Kidney (tissue), 22 donors: ENCODE results near the gene FRA10AC1. TPM values are rescaled to one million over a fixed set of nuclear protein-coding genes. Genes with fewer than 3 reads are reported as not detected.

Experiments
- DNase-seq, 5 donors: peaks; one replicate each; pipeline ENCODE4 v3.0.0-alpha.2; 2013 to 2020
- FAIRE-seq: peaks from 2 replicates; lab custom pipeline; 2012; peaks lifted over from hg19 to GRCh38; lab: Jason Lieb, UNC
- H3K27ac ChIP-seq, 2 donors: one replicate each; pipeline ENCODE4 v1.7.0; 2013; ENCODE audit warnings: low read depth in 2 of 2, low read length in 2 of 2, inconsistent platforms in 1 of 2
- H3K27me3 ChIP-seq: one replicate; pipeline ENCODE4 v1.7.1; 2013; ENCODE audit warnings: low read length, inconsistent platforms; ENCODE audit not compliant: control insufficient read depth, insufficient read depth
- H3K36me3 ChIP-seq, 3 donors: one replicate each; pipeline versions ENCODE4 v1.7.0 to v1.7.1; 2013; ENCODE audit warnings: low read length in 3 of 3, control low read depth in 1 of 3, inconsistent platforms in 1 of 3; ENCODE audit not compliant: insufficient read depth in 3 of 3, control insufficient read depth in 2 of 3
- H3K4me1 ChIP-seq, 3 donors: one replicate each; pipeline versions ENCODE4 v1.7.0 to v1.7.1; 2013; ENCODE audit warnings: low read length in 3 of 3, inconsistent platforms in 1 of 3, low read depth in 1 of 3; ENCODE audit not compliant: control insufficient read depth in 2 of 3, insufficient read depth in 2 of 3
- H3K4me3 ChIP-seq, 3 donors: one replicate each; pipeline versions ENCODE4 v1.7.0 to v1.8.1; 2013; ENCODE audit warnings: low read length in 3 of 3, control low read depth in 1 of 3, inconsistent platforms in 1 of 3
- H3K9ac ChIP-seq, 3 donors: one replicate each; pipeline versions ENCODE4 v1.7.0 to v1.7.1; 2013; ENCODE audit warnings: low read length in 3 of 3, control low read depth in 1 of 3, inconsistent platforms in 1 of 3
- H3K9me3 ChIP-seq, 3 donors: one replicate each; pipeline versions ENCODE4 v1.7.0 to v1.7.1; 2013; ENCODE audit warnings: low read length in 3 of 3, control low read depth in 1 of 3, inconsistent platforms in 1 of 3; ENCODE audit not compliant: control insufficient read depth in 2 of 3, insufficient read depth in 1 of 3
- intact Hi-C: fragments of 100-400 bp; cut with DNase I; formaldehyde crosslinking; loops from one replicate; pipeline ENCODE4 v1.11.1; 2022
- long read RNA-seq, 10 donors: library from polyadenylated mRNA in 1 of 10; unstranded in 1 of 10; transcript quantifications; one replicate each; pipeline ENCODE4 v2.0.0 and lab custom pipeline, GENCODE V29; 2021 to 2026
- polyA plus RNA-seq: library from polyadenylated mRNA; stranded (reverse); fragments of 350-450 nt; fragmentation: Illumina TruSeq; extraction: RNeasy Lipid Tissue Mini Kit (QIAGEN cat#74804); gene quantifications from one replicate; pipeline ENCODE4 v1.2.3, GENCODE V29; 2014; ENCODE audit warnings: low read depth, low replicate concordance; ENCODE audit not compliant: insufficient read depth
- total RNA-seq: library from RNA; stranded (reverse); fragmentation: NEBNext Ultra II Directional; extraction: Animal tissue kit (Norgen Biotek cat#: 25700); gene quantifications from one replicate; pipeline ENCODE4 v1.2.1, GENCODE V29; 2021
- TF ChIP-seq, protein P1 (sequence below): IDR thresholded peaks from 3 replicates; pipeline ENCODE4 v1.5.1; 2012; ENCODE audit warnings: mild to moderate bottlenecking, moderate library complexity, borderline replicate concordance; ENCODE audit not compliant: insufficient read depth; ENCODE audit errors: extremely low read depth
- donor health status: control.
- donor health status: control.
- donor health status: control.
- donor health status: control.
- donor health status: control.
- donor health status: DM: yes; HTN: yes; CAD: no.
- donor health status: Normal renal cell carcinoma (clear cell type).

The FRA10AC1 gene, protein sequence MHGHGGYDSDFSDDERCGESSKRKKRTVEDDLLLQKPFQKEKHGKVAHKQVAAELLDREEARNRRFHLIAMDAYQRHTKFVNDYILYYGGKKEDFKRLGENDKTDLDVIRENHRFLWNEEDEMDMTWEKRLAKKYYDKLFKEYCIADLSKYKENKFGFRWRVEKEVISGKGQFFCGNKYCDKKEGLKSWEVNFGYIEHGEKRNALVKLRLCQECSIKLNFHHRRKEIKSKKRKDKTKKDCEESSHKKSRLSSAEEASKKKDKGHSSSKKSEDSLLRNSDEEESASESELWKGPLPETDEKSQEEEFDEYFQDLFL
- 15.6 TPM for total RNA-seq
- 18.9 TPM for polyA plus RNA-seq
- long read RNA-seq, donor 1, full-length matches to known transcripts: 6 of 6 reads
- long read RNA-seq, donor 1, partial matches to known transcripts: 0 of 6 reads
- long read RNA-seq, donor 1, other reads (novel, unspliced or antisense): 0 of 6 reads
- long read RNA-seq, donor 2, full-length matches to known transcripts: 3 of 3 reads
- long read RNA-seq, donor 2, partial matches to known transcripts: 0 of 3 reads
- long read RNA-seq, donor 2, other reads (novel, unspliced or antisense): 0 of 3 reads
- long read RNA-seq, donor 3, partial matches to known transcripts: 27 of 31 reads
- long read RNA-seq, donor 3, other reads (novel, unspliced or antisense): 0 of 31 reads
- long read RNA-seq, donor 4, full-length matches to known transcripts: 7 of 7 reads
- long read RNA-seq, donor 4, partial matches to known transcripts: 0 of 7 reads
- long read RNA-seq, donor 4, other reads (novel, unspliced or antisense): 0 of 7 reads
- long read RNA-seq, donor 5, partial matches to known transcripts: 0 of 1 reads
- long read RNA-seq, donor 5, other reads (novel, unspliced or antisense): 0 of 1 reads
- long read RNA-seq, donor 6, partial matches to known transcripts: 23 of 28 reads
- long read RNA-seq, donor 6, other reads (novel, unspliced or antisense): 0 of 28 reads
- long read RNA-seq, donor 7, full-length matches to known transcripts: 4 of 14 reads
- long read RNA-seq, donor 7, partial matches to known transcripts: 7 of 14 reads
- long read RNA-seq, donor 7, other reads (novel, unspliced or antisense): 3 of 14 reads
- long read RNA-seq, donor 8, full-length matches to known transcripts: 4 of 4 reads
- long read RNA-seq, donor 8, partial matches to known transcripts: 0 of 4 reads
- long read RNA-seq, donor 8, other reads (novel, unspliced or antisense): 0 of 4 reads
- long read RNA-seq, donor 9, partial matches to known transcripts: 0 of 1 reads
- long read RNA-seq, donor 9, other reads (novel, unspliced or antisense): 0 of 1 reads
- long read RNA-seq, donor 10, partial matches to known transcripts: 11 of 14 reads
- long read RNA-seq, donor 10, other reads (novel, unspliced or antisense): 0 of 14 reads

DNA sequence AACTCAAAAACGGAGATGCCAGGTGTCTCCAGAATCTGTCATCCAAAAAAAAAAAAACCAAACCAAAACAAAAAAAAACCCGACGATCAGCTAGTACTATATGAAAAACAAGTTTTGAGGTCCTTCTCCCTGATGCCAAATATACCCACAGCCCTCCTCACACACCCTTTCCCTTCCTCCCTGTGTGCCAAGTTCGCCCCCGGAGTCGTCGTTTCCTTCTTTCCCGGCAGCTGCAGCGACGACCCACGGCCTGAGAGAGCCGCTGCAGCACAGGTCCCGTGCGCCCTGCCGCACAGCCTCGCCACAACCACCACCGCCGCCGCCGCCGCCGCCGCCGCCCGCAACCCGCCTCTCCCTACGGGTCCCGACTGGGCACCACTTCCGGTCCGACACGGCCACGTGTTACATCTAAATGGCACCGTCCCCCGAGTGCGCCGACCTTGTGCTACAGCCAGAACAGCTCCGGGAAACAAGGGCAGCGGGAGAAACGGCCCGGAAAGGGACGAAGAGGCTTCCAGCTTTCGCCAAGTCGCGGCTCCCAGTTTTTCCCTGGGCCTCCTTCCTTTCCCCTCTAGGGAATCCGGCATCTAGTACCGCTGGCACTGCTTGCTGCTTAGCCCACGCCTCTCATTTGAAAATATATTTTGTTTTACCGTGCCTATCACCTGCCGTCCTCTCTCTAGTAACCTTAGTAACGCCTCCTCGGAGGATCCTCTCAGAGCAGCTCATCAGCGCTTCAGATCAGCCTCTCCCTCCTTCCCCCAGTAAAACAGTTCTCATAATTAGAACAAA lies at the start of gene FRA10AC1:
FRA10AC1 (minus strand) TSS at position 383 of the 792 bp plus-strand sequence. CDS start 2,486 bp downstream, outside the sequence.
- H3K27me3 ChIP-seq: no peaks in the 10 kb centered on the region
- peaks cover 0 to 3% (median 0%) of the 10 kb centered on the region in 3 donors for H3K4me1 ChIP-seq
- intact Hi-C loops: no loop called here
- H3K9ac ChIP-seq: peak within 1 kb of the TSS; percentile 84 to 97 (median 88)
- no peaks in the 10 kb centered on the region for H3K9me3 ChIP-seq
- H3K4me3 ChIP-seq: peak within 1 kb of the TSS; percentile 84 to 97 (median 96)
- DNase-seq (peak; percentile 96 to 98 (median 97)), FAIRE-seq (no peak)
- TF ChIP-seq, protein P1, sequence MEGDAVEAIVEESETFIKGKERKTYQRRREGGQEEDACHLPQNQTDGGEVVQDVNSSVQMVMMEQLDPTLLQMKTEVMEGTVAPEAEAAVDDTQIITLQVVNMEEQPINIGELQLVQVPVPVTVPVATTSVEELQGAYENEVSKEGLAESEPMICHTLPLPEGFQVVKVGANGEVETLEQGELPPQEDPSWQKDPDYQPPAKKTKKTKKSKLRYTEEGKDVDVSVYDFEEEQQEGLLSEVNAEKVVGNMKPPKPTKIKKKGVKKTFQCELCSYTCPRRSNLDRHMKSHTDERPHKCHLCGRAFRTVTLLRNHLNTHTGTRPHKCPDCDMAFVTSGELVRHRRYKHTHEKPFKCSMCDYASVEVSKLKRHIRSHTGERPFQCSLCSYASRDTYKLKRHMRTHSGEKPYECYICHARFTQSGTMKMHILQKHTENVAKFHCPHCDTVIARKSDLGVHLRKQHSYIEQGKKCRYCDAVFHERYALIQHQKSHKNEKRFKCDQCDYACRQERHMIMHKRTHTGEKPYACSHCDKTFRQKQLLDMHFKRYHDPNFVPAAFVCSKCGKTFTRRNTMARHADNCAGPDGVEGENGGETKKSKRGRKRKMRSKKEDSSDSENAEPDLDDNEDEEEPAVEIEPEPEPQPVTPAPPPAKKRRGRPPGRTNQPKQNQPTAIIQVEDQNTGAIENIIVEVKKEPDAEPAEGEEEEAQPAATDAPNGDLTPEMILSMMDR: peak; percentile 47
- H3K36me3 ChIP-seq: peaks cover 4 to 5% (median 5%) of the 10 kb centered on the region in 3 donors
- peak within 1 kb of the TSS; percentile 81 to 90 for H3K27ac ChIP-seq

DNA sequence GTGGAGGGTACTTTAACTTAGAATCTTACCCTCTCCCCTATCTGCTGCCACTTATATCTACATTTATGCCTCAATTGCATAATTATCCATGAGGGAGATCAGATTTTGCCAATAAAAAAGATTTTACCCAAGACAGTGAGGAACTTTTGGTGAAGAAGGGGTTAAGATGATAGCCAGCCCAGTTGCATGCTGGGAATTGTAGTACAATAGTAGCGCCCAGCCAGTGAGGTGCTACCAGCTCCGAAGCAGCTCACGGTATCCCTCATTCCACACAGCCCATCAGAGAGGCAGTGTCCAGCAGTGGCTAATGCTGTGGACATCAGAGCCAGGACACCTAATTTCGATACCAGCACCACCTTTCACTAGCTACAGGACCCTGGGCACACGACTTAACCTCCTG lies 49.4 kb upstream of the FRA10AC1 start:
- H3K9ac ChIP-seq: no peak overlapping the region

More for the DNA sequence above, 49.4 kb upstream of the FRA10AC1 start:
- H3K4me1 ChIP-seq: no peaks in the 10 kb centered on the region
- FAIRE-seq (no peak), DNase-seq (peak in 3 of 5 donors; percentile 31 to 52 (median 52))
- intact Hi-C loops: no loop called here
- H3K27ac ChIP-seq: no peak overlapping the region
- no peaks in the 10 kb centered on the region for H3K36me3 ChIP-seq
- TF ChIP-seq, protein P1: no peak
- no peaks in the 10 kb centered on the region for H3K9me3 ChIP-seq
- H3K27me3 ChIP-seq: no peaks in the 10 kb centered on the region
- H3K4me3 ChIP-seq: peak overlapping the region in 2 of 3 donors; percentile 35 to 44
